ENCODE results near the gene TXNDC16.
"Not testable (repeated sequence)": the region's sequence is repeated elsewhere in the genome, so short reads cannot be mapped to it uniquely, and the experiment has no call there.

The TXNDC16 gene

GRCh38 chr14:52552063-52552988, at the start of gene TXNDC16, which contains the start of gene GPR137C:
TSS of gene TXNDC16 (minus strand) at chr14:52552505. CDS start at chr14:52543557, 8,948 bp downstream.
TSS of gene GPR137C (plus strand) at chr14:52552836. CDS start at chr14:52553148, 312 bp downstream.
- peak; percentile 92 to 100 (median 100) for DNase-seq

GRCh38 chr14:52599974-52600373, 47.7 kb upstream of the TXNDC16 start:
- no peak for DNase-seq

GRCh38 chr14:52598568-52598967, 46.3 kb upstream of the TXNDC16 start:
- DNase-seq = no peak

GRCh38 chr14:52596861-52597260, 44.6 kb upstream of the TXNDC16 start:
- no peak for DNase-seq

- DNase-seq = no peak
These were observed 44.0 kb upstream of the TXNDC16 start for GRCh38 chr14:52596320-52596719.

GRCh38 chr14:52590318-52590717, 38.0 kb upstream of the TXNDC16 start:
- DNase-seq = no peak

- no peak for DNase-seq
These were observed 37.3 kb upstream of the TXNDC16 start for GRCh38 chr14:52589646-52590045.

- no peak for DNase-seq
These were observed 31.2 kb upstream of the TXNDC16 start for GRCh38 chr14:52583544-52583943.

GRCh38 chr14:52575858-52576257, 23.6 kb upstream of the TXNDC16 start:
- no peak for DNase-seq

GRCh38 chr14:52568454-52568853, 16.1 kb upstream of the TXNDC16 start:
- DNase-seq = not testable (repeated sequence)

GRCh38 chr14:52563120-52563519, 10.8 kb upstream of the TXNDC16 start:
- DNase-seq = no peak

- no peak for DNase-seq
These were observed 6.4 kb upstream of the TXNDC16 start for GRCh38 chr14:52558688-52559087.

- peak in 57 of 58 donors; percentile 1 to 87 (median 66) for DNase-seq
These were observed 1.6 kb upstream of the TXNDC16 start for GRCh38 chr14:52553671-52554575.

GRCh38 chr14:52553002-52553670, 831 bp upstream of the TXNDC16 start:
- peak in 28 of 58 donors; percentile 2 to 48 (median 24) for DNase-seq

- DNase-seq = peak in 20 of 58 donors; percentile 0 to 50 (median 15)
These were observed 626 bp downstream of the TXNDC16 start for GRCh38 chr14:52551696-52552062.

- peak in 1 of 58 donors; percentile 1 for DNase-seq
These were observed 1.1 kb downstream of the TXNDC16 start for GRCh38 chr14:52551205-52551604.

- no peak for DNase-seq
These were observed 1.6 kb downstream of the TXNDC16 start for GRCh38 chr14:52550661-52551060.

- no peak for DNase-seq
These were observed 4.8 kb downstream of the TXNDC16 start for GRCh38 chr14:52547526-52547925.

- no peak for DNase-seq
These were observed 5.3 kb downstream of the TXNDC16 start for GRCh38 chr14:52547027-52547426.

- DNase-seq = no peak
These were observed 6.0 kb downstream of the TXNDC16 start for GRCh38 chr14:52546318-52546670.

GRCh38 chr14:52545584-52546317, 6.6 kb downstream of the TXNDC16 start:
- no peak for DNase-seq

Measured in anterior cingulate cortex (tissue), 58 donors.